ENCODE data around the gene UPB1. TPM values are rescaled to one million over a fixed set of nuclear protein-coding genes. Genes with fewer than 3 reads are reported as not detected.

The UPB1 gene
- total and polyA plus RNA-seq, 9 of the 15 experiments (the other 6 are each of a cell fraction or from before 2014, with no cell fraction given): 0.06 to 0.11 TPM; not detected in 7

DNA sequence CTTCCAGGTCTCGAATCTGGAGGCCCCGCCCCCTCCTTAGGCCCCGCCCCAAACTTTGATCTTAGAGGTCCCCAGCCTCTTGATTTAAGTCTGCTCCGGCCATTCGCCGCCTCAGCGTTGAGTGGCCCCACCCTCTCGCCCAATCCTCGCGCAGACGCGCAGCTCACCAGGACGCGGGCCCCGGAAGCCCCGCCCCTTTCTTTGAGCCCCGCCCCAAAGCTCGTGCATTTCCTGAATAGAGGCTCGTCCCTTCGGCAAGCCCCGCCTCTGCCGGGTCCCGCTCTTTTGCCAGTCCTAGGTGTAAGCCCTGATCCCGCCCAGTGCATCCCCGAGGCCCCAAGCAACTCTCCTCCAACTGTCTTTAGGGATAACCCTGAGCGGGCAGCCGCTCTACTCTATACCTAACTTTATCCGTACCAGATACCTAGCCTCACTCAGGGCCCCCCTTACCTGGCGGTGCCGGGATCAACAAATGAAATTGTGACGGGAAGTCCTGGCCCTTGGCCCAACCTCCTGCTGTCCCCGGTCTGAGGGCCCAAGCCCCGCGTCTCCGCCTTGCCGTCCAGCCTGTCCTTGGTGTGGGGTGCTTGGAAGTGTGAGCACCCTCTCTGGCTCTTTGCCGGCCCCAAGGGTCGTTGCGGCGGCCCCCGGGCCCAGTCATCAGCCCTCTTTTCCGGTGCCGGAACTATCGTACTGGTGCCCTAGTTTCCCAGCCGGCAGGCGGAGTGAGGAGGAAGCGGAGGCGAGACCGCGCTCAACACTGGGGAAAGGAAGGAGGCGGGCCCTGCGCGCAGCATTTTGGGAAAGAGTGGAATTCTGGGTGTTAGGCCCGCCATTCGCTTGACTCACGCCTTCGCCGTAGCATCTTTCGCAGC lies 60.3 kb downstream of the UPB1 start, which contains the start of gene SNRPD3:
Gene SNRPD3, plus strand, starts transcription at position 835 of the 875 bp plus-strand sequence. CDS start 1,676 bp downstream, outside the sequence.
- peak; percentile 94 to 98 (median 96) for DNase-seq (ENCODE audit: extremely low read depth in 1 of 4, low spot score in 3 of 4)
- peak within 1 kb of the TSS; percentile 59 for H3K4me3 ChIP-seq
- FAIRE-seq: peak; percentile 92
- peak within 1 kb of the TSS; percentile 99 for H3K4me2 ChIP-seq (ENCODE audit: insufficient read depth, low read length)
- peaks cover 48% of the 10 kb centered on the region for H3K36me3 ChIP-seq (ENCODE audit: control insufficient read depth, insufficient read depth, low read length)
- no peaks in the 10 kb centered on the region for H3K27me3 ChIP-seq (ENCODE audit: control insufficient read depth in 2 of 2, insufficient read depth in 2 of 2, low read length in 2 of 2)
- H3K4me1 ChIP-seq (replicated peaks in 1 of 2; ENCODE audit: control insufficient read depth in 2 of 2, insufficient read depth in 2 of 2, low read length in 2 of 2): peaks cover 22% of the 10 kb centered on the region in 2 experiments; a peak in 4 of 5 replicates
- under 1% methylated on average over 36 of the region's 59 CpGs for WGBS (ENCODE audit: insufficient coverage, low coverage, missing lambda C conversion rate)
- H2AFZ ChIP-seq (ENCODE audit: low read depth, low read length): peak within 1 kb of the TSS; percentile 90
- no peaks in the 10 kb centered on the region for H3K9me3 ChIP-seq (replicated peaks; ENCODE audit: control insufficient read depth, insufficient read depth, low read depth, low read length)
- POLR2A ChIA-PET: interaction anchor here (0.6 to 2.4 kb wide), 13 partner anchors 8 to 1385 kb away, joined by 3 to 13 read pairs (median 3); no protein-coding TSS in a partner anchor
- peak; percentile 92 for ATAC-seq
- H3K9ac ChIP-seq (ENCODE audit: insufficient read depth in 1 of 2, low read depth in 2 of 2, low read length in 2 of 2): peak within 1 kb of the TSS; percentile 93 to 99
- CTCF ChIA-PET (ENCODE audit: low intra/inter-chr PET ratio): no interaction called here
- H4K20me1 ChIP-seq (replicated peaks; ENCODE audit: control insufficient read depth, insufficient read depth, low read length): peaks cover 17% of the 10 kb centered on the region; the same call in 1 of the 2 replicates
- no peaks in the 10 kb centered on the region for H3K9me1 ChIP-seq (ENCODE audit: control insufficient read depth, insufficient read depth, low read length)
- in situ Hi-C loops (cut with MboI): no loop called here
- H3K27ac ChIP-seq (ENCODE audit: extremely low read depth, low read depth, low read length): peak within 1 kb of the TSS; percentile 93
- no TSS peak for BruUV-seq (replicated peaks)
- intact Hi-C loops (cut with micrococcal nuclease): no loop called here
- H3K79me2 ChIP-seq (ENCODE audit: control insufficient read depth, insufficient read depth, low read length): peaks cover 87% of the 10 kb centered on the region
- TF ChIP-seq ZNF696 (CRISPR knock-in tag; conservative IDR thresholded peaks at IDR 0.05) (no peak), CBFB (CRISPR knock-in tag; IDR thresholded peaks at IDR 0.05) (no peak), CBFA2T3 (IDR thresholded peaks at IDR 0.05) (no peak), NR1H2 (CRISPR knock-in tag; IDR thresholded peaks at IDR 0.05) (no peak), SRSF7 (optimal IDR thresholded peaks at IDR 0.05; ENCODE audit: low read depth, low read length) (no peak), CHD4 (IDR thresholded peaks at IDR 0.05; ENCODE audit: insufficient read depth, insufficient replicate concordance, low read depth, low read length, poor library complexity, severe bottlenecking) (no peak), SMARCA4 (IDR thresholded peaks at IDR 0.05) (no peak), KLF10 (CRISPR knock-in tag; IDR thresholded peaks at IDR 0.05) (no peak), TCFL5 (CRISPR knock-in tag; conservative IDR thresholded peaks at IDR 0.05) (no peak), SMC3 (conservative IDR thresholded peaks at IDR 0.05; ENCODE audit: insufficient read depth, low read depth, low read length) (no peak), KAT7 (CRISPR knock-in tag; IDR thresholded peaks at IDR 0.05; ENCODE audit: borderline replicate concordance) (no peak; the same call in 1 of the 2 replicates), ZNF316 (IDR thresholded peaks at IDR 0.05) (no peak), PHF21A (IDR thresholded peaks at IDR 0.05; ENCODE audit: borderline replicate concordance, low read depth) (peak; percentile 20; the same call in 1 of the 2 replicates), CEBPG (CRISPR knock-in tag; IDR thresholded peaks at IDR 0.05) (no peak), CEBPG (tag; conservative IDR thresholded peaks at IDR 0.05 in 1 of 2, IDR thresholded peaks at IDR 0.05 in 1 of 2) (no peak)
- TF ChIP-seq, protein P1, sequence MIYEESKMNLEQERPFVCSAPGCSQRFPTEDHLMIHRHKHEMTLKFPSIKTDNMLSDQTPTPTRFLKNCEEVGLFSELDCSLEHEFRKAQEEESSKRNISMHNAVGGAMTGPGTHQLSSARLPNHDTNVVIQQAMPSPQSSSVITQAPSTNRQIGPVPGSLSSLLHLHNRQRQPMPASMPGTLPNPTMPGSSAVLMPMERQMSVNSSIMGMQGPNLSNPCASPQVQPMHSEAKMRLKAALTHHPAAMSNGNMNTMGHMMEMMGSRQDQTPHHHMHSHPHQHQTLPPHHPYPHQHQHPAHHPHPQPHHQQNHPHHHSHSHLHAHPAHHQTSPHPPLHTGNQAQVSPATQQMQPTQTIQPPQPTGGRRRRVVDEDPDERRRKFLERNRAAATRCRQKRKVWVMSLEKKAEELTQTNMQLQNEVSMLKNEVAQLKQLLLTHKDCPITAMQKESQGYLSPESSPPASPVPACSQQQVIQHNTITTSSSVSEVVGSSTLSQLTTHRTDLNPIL (CRISPR knock-in tag; IDR thresholded peaks at IDR 0.05): no peak
- TF ChIP-seq, protein P2, sequence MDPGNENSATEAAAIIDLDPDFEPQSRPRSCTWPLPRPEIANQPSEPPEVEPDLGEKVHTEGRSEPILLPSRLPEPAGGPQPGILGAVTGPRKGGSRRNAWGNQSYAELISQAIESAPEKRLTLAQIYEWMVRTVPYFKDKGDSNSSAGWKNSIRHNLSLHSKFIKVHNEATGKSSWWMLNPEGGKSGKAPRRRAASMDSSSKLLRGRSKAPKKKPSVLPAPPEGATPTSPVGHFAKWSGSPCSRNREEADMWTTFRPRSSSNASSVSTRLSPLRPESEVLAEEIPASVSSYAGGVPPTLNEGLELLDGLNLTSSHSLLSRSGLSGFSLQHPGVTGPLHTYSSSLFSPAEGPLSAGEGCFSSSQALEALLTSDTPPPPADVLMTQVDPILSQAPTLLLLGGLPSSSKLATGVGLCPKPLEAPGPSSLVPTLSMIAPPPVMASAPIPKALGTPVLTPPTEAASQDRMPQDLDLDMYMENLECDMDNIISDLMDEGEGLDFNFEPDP (CRISPR knock-in tag; IDR thresholded peaks at IDR 0.05): no peak
- TF ChIP-seq, protein P3, sequence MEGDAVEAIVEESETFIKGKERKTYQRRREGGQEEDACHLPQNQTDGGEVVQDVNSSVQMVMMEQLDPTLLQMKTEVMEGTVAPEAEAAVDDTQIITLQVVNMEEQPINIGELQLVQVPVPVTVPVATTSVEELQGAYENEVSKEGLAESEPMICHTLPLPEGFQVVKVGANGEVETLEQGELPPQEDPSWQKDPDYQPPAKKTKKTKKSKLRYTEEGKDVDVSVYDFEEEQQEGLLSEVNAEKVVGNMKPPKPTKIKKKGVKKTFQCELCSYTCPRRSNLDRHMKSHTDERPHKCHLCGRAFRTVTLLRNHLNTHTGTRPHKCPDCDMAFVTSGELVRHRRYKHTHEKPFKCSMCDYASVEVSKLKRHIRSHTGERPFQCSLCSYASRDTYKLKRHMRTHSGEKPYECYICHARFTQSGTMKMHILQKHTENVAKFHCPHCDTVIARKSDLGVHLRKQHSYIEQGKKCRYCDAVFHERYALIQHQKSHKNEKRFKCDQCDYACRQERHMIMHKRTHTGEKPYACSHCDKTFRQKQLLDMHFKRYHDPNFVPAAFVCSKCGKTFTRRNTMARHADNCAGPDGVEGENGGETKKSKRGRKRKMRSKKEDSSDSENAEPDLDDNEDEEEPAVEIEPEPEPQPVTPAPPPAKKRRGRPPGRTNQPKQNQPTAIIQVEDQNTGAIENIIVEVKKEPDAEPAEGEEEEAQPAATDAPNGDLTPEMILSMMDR (IDR thresholded peaks at IDR 0.05 in 2 of 3, conservative IDR thresholded peaks at IDR 0.05 in 1 of 3; ENCODE audit: insufficient read depth in 2 of 3, low read depth in 1 of 3, low read length in 3 of 3): no peak

All from K562 (cell line).